K562 (cell line): Measurements from ENCODE around the gene THOC5.

Experiments used
- GTF2A2 ChIP-seq: IDR thresholded peaks from 2 replicates; pipeline ENCODE4 v1.6.1; 2016; ENCODE audit warnings: mild to moderate bottlenecking, missing genetic modification characterization, missing compliant biosample characterization
- KLF16 ChIP-seq: IDR thresholded peaks from 2 replicates; pipeline ENCODE4 v1.6.1; 2016; ENCODE audit warnings: antibody characterized with exemption
- MECOM ChIP-seq: fragments of 250-450 bp; sonication (Bioruptor Pico); IDR thresholded peaks from 2 replicates; pipeline ENCODE4 v1.8.0; 2022; ENCODE audit warnings: inconsistent platforms
- NFRKB ChIP-seq: fragments of 450-650 bp; IDR thresholded peaks from 2 replicates; pipeline ENCODE4 v1.6.1; 2016; ENCODE audit warnings: low read depth
- NR4A1 ChIP-seq, 2 experiments: fragments of 250-450 bp in 1 of 2; fragments of 450-650 bp in 1 of 2; sonication (Bioruptor Pico) in 1 of 2; IDR thresholded peaks; 2 replicates each; pipeline versions ENCODE4 v1.4.0 to v1.6.1; 2016 to 2020; ENCODE audit warnings: mild to moderate bottlenecking in 2 of 2, missing compliant biosample characterization in 1 of 2, missing genetic modification characterization in 1 of 2, moderate library complexity in 1 of 2
- ZNF121 ChIP-seq: sonication (generic); formaldehyde crosslinking; conservative IDR thresholded peaks from 2 replicates; pipeline ENCODE4 v1.8.0; 2022; ENCODE audit warnings: missing genetic modification reagents
- ZSCAN29 ChIP-seq: fragments of 450-650 bp; IDR thresholded peaks from 2 replicates; pipeline ENCODE4 v1.6.1; 2017
- TF ChIP-seq, protein P1 (sequence below): sonication (generic); formaldehyde crosslinking; IDR thresholded peaks from 2 replicates; pipeline ENCODE4 v1.8.1; 2023; ENCODE audit warnings: mild to moderate bottlenecking, missing genetic modification reagents
- TF ChIP-seq, protein P2 (sequence below), 2 experiments: fragments of 450-650 bp in 1 of 2; sonication (generic) in 1 of 2; formaldehyde crosslinking in 1 of 2; IDR thresholded peaks; 2 replicates each; pipeline versions ENCODE4 v1.7.1 to v1.9.0; 2016 to 2022; ENCODE audit warnings: inconsistent platforms in 1 of 2, mild to moderate bottlenecking in 1 of 2, missing genetic modification reagents in 1 of 2
- TF ChIP-seq, protein P3 (sequence below), 3 experiments: IDR thresholded peaks in 2 of 3; conservative IDR thresholded peaks in 1 of 3; 2 replicates each; pipeline ENCODE4 v1.5.1; 2011 to 2012; ENCODE audit warnings: low read length in 3 of 3, mild to moderate bottlenecking in 3 of 3, control low read depth in 2 of 3, improper control_type of control experiment in 1 of 3, inconsistent platforms in 1 of 3, low read depth in 1 of 3, mixed read lengths in 1 of 3, moderate library complexity in 1 of 3; ENCODE audit not compliant: insufficient read depth in 2 of 3
- TF ChIP-seq, protein P4 (sequence below): sonication (generic); formaldehyde crosslinking; IDR thresholded peaks from 2 replicates; pipeline ENCODE4 v1.9.0; 2022; ENCODE audit warnings: mild to moderate bottlenecking, missing genetic modification reagents

DNA sequence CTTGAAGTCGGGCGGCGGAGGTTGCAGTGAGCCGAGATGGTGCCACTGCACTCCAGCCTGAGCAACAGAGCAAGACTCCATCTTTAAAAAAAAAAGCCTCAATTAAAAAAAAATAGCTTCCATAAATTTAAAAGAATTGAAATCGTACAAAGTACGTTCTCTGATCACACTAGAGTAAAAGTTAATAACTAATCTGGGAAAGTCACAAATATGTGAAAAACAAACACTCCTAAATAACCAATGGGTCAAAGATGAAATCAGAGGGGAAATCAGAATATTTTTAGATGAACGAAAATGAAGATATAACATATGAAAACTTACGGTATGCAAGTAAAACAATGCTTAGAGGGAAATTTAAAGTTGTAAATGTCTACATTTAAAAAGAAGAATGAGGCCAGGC, 53.7 kb downstream of the THOC5 start:
- TF ChIP-seq ZSCAN29 (no peak), KLF16 (no peak), NFRKB (no peak), NR4A1 (CRISPR knock-in tag; IDR thresholded peaks at IDR 0.05) (no peak), NR4A1 (tag; IDR thresholded peaks at IDR 0.05) (no peak), MECOM (no peak), GTF2A2 (no peak), ZNF121 (CRISPR knock-in tag) (no peak)
- TF ChIP-seq, protein P1, sequence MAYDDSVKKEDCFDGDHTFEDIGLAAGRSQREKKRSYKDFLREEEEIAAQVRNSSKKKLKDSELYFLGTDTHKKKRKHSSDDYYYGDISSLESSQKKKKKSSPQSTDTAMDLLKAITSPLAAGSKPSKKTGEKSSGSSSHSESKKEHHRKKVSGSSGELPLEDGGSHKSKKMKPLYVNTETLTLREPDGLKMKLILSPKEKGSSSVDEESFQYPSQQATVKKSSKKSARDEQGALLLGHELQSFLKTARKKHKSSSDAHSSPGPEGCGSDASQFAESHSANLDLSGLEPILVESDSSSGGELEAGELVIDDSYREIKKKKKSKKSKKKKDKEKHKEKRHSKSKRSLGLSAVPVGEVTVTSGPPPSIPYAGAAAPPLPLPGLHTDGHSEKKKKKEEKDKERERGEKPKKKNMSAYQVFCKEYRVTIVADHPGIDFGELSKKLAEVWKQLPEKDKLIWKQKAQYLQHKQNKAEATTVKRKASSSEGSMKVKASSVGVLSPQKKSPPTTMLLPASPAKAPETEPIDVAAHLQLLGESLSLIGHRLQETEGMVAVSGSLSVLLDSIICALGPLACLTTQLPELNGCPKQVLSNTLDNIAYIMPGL (CRISPR knock-in tag): no peak
- TF ChIP-seq, protein P2, sequence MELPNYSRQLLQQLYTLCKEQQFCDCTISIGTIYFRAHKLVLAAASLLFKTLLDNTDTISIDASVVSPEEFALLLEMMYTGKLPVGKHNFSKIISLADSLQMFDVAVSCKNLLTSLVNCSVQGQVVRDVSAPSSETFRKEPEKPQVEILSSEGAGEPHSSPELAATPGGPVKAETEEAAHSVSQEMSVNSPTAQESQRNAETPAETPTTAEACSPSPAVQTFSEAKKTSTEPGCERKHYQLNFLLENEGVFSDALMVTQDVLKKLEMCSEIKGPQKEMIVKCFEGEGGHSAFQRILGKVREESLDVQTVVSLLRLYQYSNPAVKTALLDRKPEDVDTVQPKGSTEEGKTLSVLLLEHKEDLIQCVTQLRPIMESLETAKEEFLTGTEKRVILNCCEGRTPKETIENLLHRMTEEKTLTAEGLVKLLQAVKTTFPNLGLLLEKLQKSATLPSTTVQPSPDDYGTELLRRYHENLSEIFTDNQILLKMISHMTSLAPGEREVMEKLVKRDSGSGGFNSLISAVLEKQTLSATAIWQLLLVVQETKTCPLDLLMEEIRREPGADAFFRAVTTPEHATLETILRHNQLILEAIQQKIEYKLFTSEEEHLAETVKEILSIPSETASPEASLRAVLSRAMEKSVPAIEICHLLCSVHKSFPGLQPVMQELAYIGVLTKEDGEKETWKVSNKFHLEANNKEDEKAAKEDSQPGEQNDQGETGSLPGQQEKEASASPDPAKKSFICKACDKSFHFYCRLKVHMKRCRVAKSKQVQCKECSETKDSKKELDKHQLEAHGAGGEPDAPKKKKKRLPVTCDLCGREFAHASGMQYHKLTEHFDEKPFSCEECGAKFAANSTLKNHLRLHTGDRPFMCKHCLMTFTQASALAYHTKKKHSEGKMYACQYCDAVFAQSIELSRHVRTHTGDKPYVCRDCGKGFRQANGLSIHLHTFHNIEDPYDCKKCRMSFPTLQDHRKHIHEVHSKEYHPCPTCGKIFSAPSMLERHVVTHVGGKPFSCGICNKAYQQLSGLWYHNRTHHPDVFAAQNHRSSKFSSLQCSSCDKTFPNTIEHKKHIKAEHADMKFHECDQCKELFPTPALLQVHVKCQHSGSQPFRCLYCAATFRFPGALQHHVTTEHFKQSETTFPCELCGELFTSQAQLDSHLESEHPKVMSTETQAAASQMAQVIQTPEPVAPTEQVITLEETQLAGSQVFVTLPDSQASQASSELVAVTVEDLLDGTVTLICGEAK (IDR thresholded peaks at IDR 0.05): no peak
- TF ChIP-seq, protein P2 (CRISPR knock-in tag; IDR thresholded peaks at IDR 0.05): no peak
- TF ChIP-seq, protein P3, sequence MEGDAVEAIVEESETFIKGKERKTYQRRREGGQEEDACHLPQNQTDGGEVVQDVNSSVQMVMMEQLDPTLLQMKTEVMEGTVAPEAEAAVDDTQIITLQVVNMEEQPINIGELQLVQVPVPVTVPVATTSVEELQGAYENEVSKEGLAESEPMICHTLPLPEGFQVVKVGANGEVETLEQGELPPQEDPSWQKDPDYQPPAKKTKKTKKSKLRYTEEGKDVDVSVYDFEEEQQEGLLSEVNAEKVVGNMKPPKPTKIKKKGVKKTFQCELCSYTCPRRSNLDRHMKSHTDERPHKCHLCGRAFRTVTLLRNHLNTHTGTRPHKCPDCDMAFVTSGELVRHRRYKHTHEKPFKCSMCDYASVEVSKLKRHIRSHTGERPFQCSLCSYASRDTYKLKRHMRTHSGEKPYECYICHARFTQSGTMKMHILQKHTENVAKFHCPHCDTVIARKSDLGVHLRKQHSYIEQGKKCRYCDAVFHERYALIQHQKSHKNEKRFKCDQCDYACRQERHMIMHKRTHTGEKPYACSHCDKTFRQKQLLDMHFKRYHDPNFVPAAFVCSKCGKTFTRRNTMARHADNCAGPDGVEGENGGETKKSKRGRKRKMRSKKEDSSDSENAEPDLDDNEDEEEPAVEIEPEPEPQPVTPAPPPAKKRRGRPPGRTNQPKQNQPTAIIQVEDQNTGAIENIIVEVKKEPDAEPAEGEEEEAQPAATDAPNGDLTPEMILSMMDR (IDR thresholded peaks at IDR 0.05 in 2 of 3, conservative IDR thresholded peaks at IDR 0.05 in 1 of 3; ENCODE audit: insufficient read depth in 2 of 3, low read depth in 1 of 3, low read length in 3 of 3): no peak
- TF ChIP-seq, protein P4, sequence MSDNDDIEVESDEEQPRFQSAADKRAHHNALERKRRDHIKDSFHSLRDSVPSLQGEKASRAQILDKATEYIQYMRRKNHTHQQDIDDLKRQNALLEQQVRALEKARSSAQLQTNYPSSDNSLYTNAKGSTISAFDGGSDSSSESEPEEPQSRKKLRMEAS (CRISPR knock-in tag): no peak
